Heart left ventricle (tissue), 16 donors: ENCODE measurements around the gene PTK6. TPM values are rescaled to one million over a fixed set of nuclear protein-coding genes. Genes with fewer than 3 reads are reported as not detected.

Experiments used
- ATAC-seq, 4 donors: fragments of 200-7000 bp; cut with Tn5 transposase; one replicate each; pipeline ENCODE4 v1.9.1; 2020 to 2022; ENCODE audit warnings: moderate library complexity in 4 of 4, mild to moderate bottlenecking in 3 of 4, moderate number of reproducible peaks in 1 of 4
- DNase-seq, 5 donors: peaks; one replicate each; pipeline ENCODE4 v3.0.0-alpha.2; 2020
- H3K27ac ChIP-seq, 12 donors: fragments of 200-600 bp; sonication (generic) in 4 of 12; one replicate each; pipeline versions ENCODE4 v1.5.0 to v1.8.0; 2016 to 2022; ENCODE audit warnings: mild to moderate bottlenecking in 2 of 12
- H3K27me3 ChIP-seq, 9 donors: fragments of 200-600 bp; sonication (generic) in 2 of 9; one replicate each; pipeline versions ENCODE4 v1.5.1 to v1.8.0; 2016 to 2022; ENCODE audit warnings: mild to moderate bottlenecking in 3 of 9
- H3K36me3 ChIP-seq, 9 donors: fragments of 200-600 bp; sonication (generic) in 2 of 9; one replicate each; pipeline versions ENCODE4 v1.5.0 to v1.8.0; 2018 to 2022; ENCODE audit warnings: mild to moderate bottlenecking in 2 of 9
- H3K4me1 ChIP-seq, 12 donors: fragments of 200-600 bp; sonication (generic) in 4 of 12; one replicate each; pipeline versions ENCODE4 v1.5.0 to v1.8.0; 2016 to 2022; ENCODE audit warnings: mild to moderate bottlenecking in 3 of 12
- H3K4me3 ChIP-seq, 12 donors: fragments of 200-600 bp; sonication (generic) in 4 of 12; one replicate each; pipeline versions ENCODE4 v1.5.0 to v1.8.0; 2017 to 2022; ENCODE audit warnings: mild to moderate bottlenecking in 9 of 12, moderate library complexity in 4 of 12
- H3K9me3 ChIP-seq, 12 donors: fragments of 200-600 bp; sonication (generic) in 4 of 12; one replicate each; pipeline versions ENCODE4 v1.5.0 to v1.8.0; 2016 to 2022; ENCODE audit warnings: mild to moderate bottlenecking in 1 of 12
- CTCF ChIP-seq, 12 donors: fragments of 200-600 bp; sonication (generic) in 4 of 12; IDR thresholded peaks; one replicate each; pipeline versions ENCODE4 v1.5.0 to v1.8.0; 2018 to 2022; ENCODE audit warnings: antibody characterized with exemption in 12 of 12, mild to moderate bottlenecking in 5 of 12
- POLR2A ChIP-seq, 2 donors: fragments of 450-650 bp; IDR thresholded peaks; one replicate each; pipeline ENCODE4 v1.6.1; 2017; ENCODE audit warnings: antibody characterized with exemption in 2 of 2, mild to moderate bottlenecking in 2 of 2, moderate library complexity in 2 of 2
- WGBS, 4 donors: extraction: QIAGEN DNeasy Blood & Tissue Kit in 2 of 4; methylation state at CpG; one replicate each; pipeline versions ENCODE4 v1.1.5 to v1.1.7; 2013 to 2018; 5-methylcytosine and 5-hydroxymethylcytosine counted together
- intact Hi-C, 10 donors: fragments of 100-400 bp; cut with DNase I; formaldehyde crosslinking; loops; one replicate each; pipeline versions ENCODE4 v1.11.1 to v1.14.2; 2022
- polyA plus RNA-seq, 2 donors: library from polyadenylated mRNA; stranded (reverse); fragments of 200-250 nt; gene quantifications; one replicate each; pipeline ENCODE4 v1.2.3, GENCODE V29; 2013
- total RNA-seq, 9 donors: library from RNA; depleted of rRNA in 2 of 9; stranded (reverse); fragments of >200 nt in 2 of 9; fragmentation: NEBNext Ultra II Directional in 3 of 9; extraction: Animal tissue kit (Norgen Biotek cat#: 25700) in 3 of 9; gene quantifications; one replicate each; pipeline versions ENCODE4 v1.1.0 to v1.2.4, GENCODE V29; 2016 to 2023
- donor health status: ischemic (EF 13 %, LVEDD 7.1; RV severe dilation, severe dysfunction).
- donor health status: healthy with polysubstance abuse.
- donor health status: DM: no; HTN: yes; CAD: no.
- donor health status: DM: no; HTN: no; CAD: no.
- donor health status: ischemic (EF 25% LVEDD 6.9; RV normal size, moderate dysfunction).
- donor health status: ischemic (EF 25% LVEDD 5.7; RV mildly dilated, moderate dysfunction).
- donor health status: healthy.
- donor health status: DM: yes; HTN: yes; CAD: no.
- donor health status: ischemic (EF 35%, LVEDD 5.7; RV mildly dilated, moderate dysfunction).
- donor health status: nonischemic (EF 11% LVEDD 7.7; RV severe dilation, severe dysfunction).
- donor health status: DM: yes; HTN: yes; CAD: no.
- donor health status: PGD.
- donor health status: ischemic (EF 29% LVEDD 5.4; RV normal size, mild dysfunction).
- donor health status: nonischemic (EF 23%, LVEDD 6.1; RV moderate dilation, normal function).

The PTK6 gene
- total and polyA plus RNA-seq, 11 donors = 0.04 to 0.29 (median 0.12) TPM; not detected in 7

- 84 to 87% (median 85%) methylated on average over 24 to 34 of the region's 34 CpGs for WGBS, 4 donors
- ATAC-seq = no peak
- Histone ChIP-seq H3K4me3 (no peak overlapping the region), H3K27me3 (peaks cover 12 to 72% (median 44%) of the 10 kb centered on the region in 9 donors), H3K36me3 (no peaks in the 10 kb centered on the region), H3K9me3 (no peaks in the 10 kb centered on the region), H3K27ac (no peak overlapping the region), H3K4me1 (peaks cover 0 to 17% (median 4%) of the 10 kb centered on the region in 12 donors)
- intact Hi-C loops = no loop called here
- no peak for TF ChIP-seq POLR2A (IDR thresholded peaks at IDR 0.05)
- no peak for TF ChIP-seq CTCF (IDR thresholded peaks at IDR 0.05)
- peak in 1 of 5 donors; percentile 21 for DNase-seq
These were observed 58.6 kb downstream of the PTK6 start for GRCh38 chr20:63478346-63479302.

Other genes with a start within 250 kb of the PTK6 start
- gene COL20A1, start 244.2 kb downstream of the PTK6 start, total RNA-seq = not detected
- not detected for gene COL20A1, start 244.2 kb downstream of the PTK6 start, polyA plus RNA-seq
- gene CHRNA4, start 176.0 kb downstream of the PTK6 start, total RNA-seq = 1 to 10 TPM in 2 of 9 donors, under 1 TPM in 2, not detected in 5; 0.16 to 1.5 (median 0.81) TPM
- gene CHRNA4, start 176.0 kb downstream of the PTK6 start, polyA plus RNA-seq = under 1 TPM; 0.06 to 0.23 TPM
- gene KCNQ2, start 64.7 kb downstream of the PTK6 start, total RNA-seq = 1 to 10 TPM in 2 of 9 donors, under 1 TPM in 2, not detected in 5; 0.06 to 2.6 (median 0.65) TPM
- gene KCNQ2, start 64.7 kb downstream of the PTK6 start, polyA plus RNA-seq = not detected
- gene EEF1A2, start 38.3 kb downstream of the PTK6 start, total RNA-seq = 1,000 to 10,000 TPM in 7 of 9 donors, 100 to 1,000 TPM in 2; 791 to 1,794 (median 1,550) TPM
- 1,000 to 10,000 TPM; 1,276 to 1,345 TPM for gene EEF1A2, start 38.3 kb downstream of the PTK6 start, polyA plus RNA-seq
- 100 to 1,000 TPM; 182 to 424 (median 235) TPM for gene PPDPF, start 16.6 kb downstream of the PTK6 start, total RNA-seq
- gene PPDPF, start 16.6 kb downstream of the PTK6 start, polyA plus RNA-seq = 100 to 1,000 TPM; 318 to 442 TPM
- not detected for gene SRMS, start 10.4 kb upstream of the PTK6 start, total RNA-seq
- not detected for gene SRMS, start 10.4 kb upstream of the PTK6 start, polyA plus RNA-seq
- under 1 TPM in 4 of 9 donors, not detected in 5; 0.16 to 0.23 (median 0.19) TPM for gene FNDC11, start 16.8 kb upstream of the PTK6 start, total RNA-seq
- gene FNDC11, start 16.8 kb upstream of the PTK6 start, polyA plus RNA-seq = under 1 TPM; 0.08 to 0.14 TPM
- gene HELZ2, start 36.9 kb upstream of the PTK6 start, total RNA-seq = 10 to 100 TPM; 10.4 to 34.6 (median 20.9) TPM
- gene HELZ2, start 36.9 kb upstream of the PTK6 start, polyA plus RNA-seq = 1 to 10 TPM; 7.2 to 8.8 TPM
- 10 to 100 TPM in 1 of 9 donors, 1 to 10 TPM in 8; 4.3 to 10.0 (median 5.9) TPM for gene GMEB2, start 89.7 kb upstream of the PTK6 start, total RNA-seq
- gene GMEB2, start 89.7 kb upstream of the PTK6 start, polyA plus RNA-seq = 1 to 10 TPM; 6.3 to 8.6 TPM
- 10 to 100 TPM in 2 of 9 donors, 1 to 10 TPM in 7; 2.9 to 15.6 (median 4.7) TPM for gene STMN3, start 116.0 kb upstream of the PTK6 start, total RNA-seq
- 1 to 10 TPM; 5.2 to 6.7 TPM for gene STMN3, start 116.0 kb upstream of the PTK6 start, polyA plus RNA-seq
- 10 to 100 TPM in 5 of 9 donors, 1 to 10 TPM in 4; 3.0 to 17.8 (median 10.1) TPM for gene RTEL1, start 120.9 kb upstream of the PTK6 start, total RNA-seq
- 1 to 10 TPM; 5.9 to 7.1 TPM for gene RTEL1, start 120.9 kb upstream of the PTK6 start, polyA plus RNA-seq
- gene TNFRSF6B, start 159.3 kb upstream of the PTK6 start, total RNA-seq = 1 to 10 TPM in 4 of 9 donors, under 1 TPM in 4, not detected in 1; 0.42 to 5.7 (median 0.92) TPM
- 1 to 10 TPM; 2.9 to 6.4 TPM for gene TNFRSF6B, start 159.3 kb upstream of the PTK6 start, polyA plus RNA-seq
- gene ARFRP1, start 170.6 kb upstream of the PTK6 start, total RNA-seq = 10 to 100 TPM; 27.3 to 47.8 (median 33.8) TPM
- 10 to 100 TPM; 35.9 to 38.0 TPM for gene ARFRP1, start 170.6 kb upstream of the PTK6 start, polyA plus RNA-seq
- 10 to 100 TPM; 12.9 to 22.0 (median 18.5) TPM for gene ZGPAT, start 170.7 kb upstream of the PTK6 start, total RNA-seq
- gene ZGPAT, start 170.7 kb upstream of the PTK6 start, polyA plus RNA-seq = 10 to 100 TPM; 27.9 to 34.4 TPM
- 1 to 10 TPM in 8 of 9 donors, under 1 TPM in 1; 0.95 to 7.1 (median 3.4) TPM for gene LIME1, start 199.3 kb upstream of the PTK6 start, total RNA-seq
- gene LIME1, start 199.3 kb upstream of the PTK6 start, polyA plus RNA-seq = 1 to 10 TPM; 2.2 to 4.4 TPM
- gene SLC2A4RG, start 202.4 kb upstream of the PTK6 start, total RNA-seq = 10 to 100 TPM; 41.4 to 82.5 (median 70.7) TPM
- gene SLC2A4RG, start 202.4 kb upstream of the PTK6 start, polyA plus RNA-seq = 10 to 100 TPM; 18.3 to 80.3 TPM